GM23248 (cell line): ENCODE data around the gene ZNF274.

Source experiments
- EZH2 ChIP-seq: fragments of 200-600 bp; sonication (generic); IDR thresholded peaks from 2 replicates; pipeline ENCODE4 v1.6.1; 2018; ENCODE audit warnings: antibody characterized with exemption, mild to moderate bottlenecking; ENCODE audit not compliant: insufficient read depth, poor library complexity, severe bottlenecking
- EZH2phosphoT487 ChIP-seq: fragments of 200-600 bp; sonication (generic); IDR thresholded peaks from 2 replicates; pipeline ENCODE4 v1.6.1; 2018; ENCODE audit warnings: antibody characterized with exemption, moderate library complexity, mild to moderate bottlenecking, low read depth; ENCODE audit not compliant: insufficient read depth

GRCh38 chr19:58170860-58171259 is 12.0 kb upstream of the ZNF274 start:
- TF ChIP-seq EZH2phosphoT487 (no peak), EZH2 (no peak)
